ENCODE results near the gene CCDC88C.

The CCDC88C gene

GRCh38 chr14:91293281-91293680 lies 124.3 kb downstream of the CCDC88C start:
- Histone ChIP-seq H3K4ac (ENCODE audit: low read length) (peak overlapping the region; percentile 43), H3K4me3 (ENCODE audit: low read length in 2 of 2) (peak overlapping the region in 1 of 2 donors; percentile 63), H3K4me1 (ENCODE audit: control insufficient read depth in 2 of 2, insufficient read depth in 1 of 2, low read depth in 1 of 2, low read length in 2 of 2) (no peaks in the 10 kb centered on the region), H3K9me3 (replicated peaks in 1 of 2; ENCODE audit: control insufficient read depth in 2 of 2, insufficient read depth in 1 of 2, low read depth in 1 of 2, low read length in 2 of 2) (no peaks in the 10 kb centered on the region), H2AK5ac (ENCODE audit: low read depth, low read length) (no peak overlapping the region), H2BK15ac (ENCODE audit: low read length) (no peak overlapping the region), H3K23ac (ENCODE audit: low read depth, low read length, poor library complexity) (peak overlapping the region; percentile 98), H3K27ac (replicated peaks; ENCODE audit: low read length) (no peak overlapping the region), H2BK12ac (ENCODE audit: low read length) (peak overlapping the region; percentile 34), H3K27me3 (ENCODE audit: control insufficient read depth in 3 of 3, insufficient read depth in 3 of 3, low read depth in 1 of 3, low read length in 3 of 3) (no peaks in the 10 kb centered on the region), H3K4me2 (ENCODE audit: insufficient read depth, low read length, poor library complexity, severe bottlenecking) (no peak overlapping the region), H4K91ac (ENCODE audit: low read depth, low read length, poor library complexity) (no peak overlapping the region), H2BK120ac (ENCODE audit: low read depth, low read length) (no peak overlapping the region), H2AFZ (ENCODE audit: low read length) (no peak overlapping the region), H3K79me1 (ENCODE audit: low read depth, low read length) (peaks cover 7% of the 10 kb centered on the region), H3K14ac (ENCODE audit: low read length) (peak overlapping the region; percentile 98), H4K8ac (ENCODE audit: low read depth, low read length) (peak overlapping the region; percentile 100), H2BK5ac (ENCODE audit: low read length) (peak overlapping the region; percentile 59), H3K9ac (ENCODE audit: low read depth, low read length, poor library complexity) (peak overlapping the region; percentile 56), H3K36me3 (replicated peaks in 1 of 2; ENCODE audit: control insufficient read depth in 2 of 2, insufficient read depth in 2 of 2, low read length in 2 of 2) (peaks cover 74 to 96% of the 10 kb centered on the region in 2 donors), H3K18ac (ENCODE audit: low read length) (peak overlapping the region; percentile 73)
- WGBS, 2 donors (ENCODE audit: extremely low coverage in 2 of 2, insufficient read length in 2 of 2, insufficient replicate concordance in 1 of 2) = no CpG with 5 or more reads among the region's 12 CpGs
- DNase-seq (ENCODE audit: low spot score) = no peak

GRCh38 chr14:91292491-91292890 lies 125.1 kb downstream of the CCDC88C start:
- no peak overlapping the region for H3K4ac ChIP-seq (ENCODE audit: low read length)
- no peak overlapping the region for H4K91ac ChIP-seq (ENCODE audit: low read depth, low read length, poor library complexity)
- no peak for DNase-seq (ENCODE audit: low spot score)
- H3K4me3 ChIP-seq (ENCODE audit: low read length in 2 of 2) = peak overlapping the region in 1 of 2 donors; percentile 48
- no peak overlapping the region for H2AK5ac ChIP-seq (ENCODE audit: low read depth, low read length)
- no peaks in the 10 kb centered on the region for H3K27me3 ChIP-seq (ENCODE audit: control insufficient read depth in 3 of 3, insufficient read depth in 3 of 3, low read depth in 1 of 3, low read length in 3 of 3)
- no peak overlapping the region for H3K27ac ChIP-seq (replicated peaks; ENCODE audit: low read length)
- H3K4me2 ChIP-seq (ENCODE audit: insufficient read depth, low read length, poor library complexity, severe bottlenecking) = no peak overlapping the region
- H2BK12ac ChIP-seq (ENCODE audit: low read length) = no peak overlapping the region
- no CpG with 5 or more reads among the region's 15 CpGs for WGBS, 2 donors (ENCODE audit: extremely low coverage in 2 of 2, insufficient read length in 2 of 2, insufficient replicate concordance in 1 of 2)
- H4K8ac ChIP-seq (ENCODE audit: low read depth, low read length) = no peak overlapping the region
- H2BK120ac ChIP-seq (ENCODE audit: low read depth, low read length) = no peak overlapping the region
- H3K23ac ChIP-seq (ENCODE audit: low read depth, low read length, poor library complexity) = peak overlapping the region; percentile 98
- no peak overlapping the region for H3K9ac ChIP-seq (ENCODE audit: low read depth, low read length, poor library complexity)
- no peaks in the 10 kb centered on the region for H3K4me1 ChIP-seq (ENCODE audit: control insufficient read depth in 2 of 2, insufficient read depth in 1 of 2, low read depth in 1 of 2, low read length in 2 of 2)
- no peak overlapping the region for H2BK15ac ChIP-seq (ENCODE audit: low read length)
- H3K9me3 ChIP-seq (replicated peaks in 1 of 2; ENCODE audit: control insufficient read depth in 2 of 2, insufficient read depth in 1 of 2, low read depth in 1 of 2, low read length in 2 of 2) = no peaks in the 10 kb centered on the region
- peaks cover 7% of the 10 kb centered on the region for H3K79me1 ChIP-seq (ENCODE audit: low read depth, low read length)
- H3K14ac ChIP-seq (ENCODE audit: low read length) = no peak overlapping the region
- no peak overlapping the region for H3K18ac ChIP-seq (ENCODE audit: low read length)
- H2BK5ac ChIP-seq (ENCODE audit: low read length) = no peak overlapping the region
- peaks cover 77 to 96% of the 10 kb centered on the region in 2 donors for H3K36me3 ChIP-seq (replicated peaks in 1 of 2; ENCODE audit: control insufficient read depth in 2 of 2, insufficient read depth in 2 of 2, low read length in 2 of 2)
- no peak overlapping the region for H2AFZ ChIP-seq (ENCODE audit: low read length)

GRCh38 chr14:91291786-91292405 lies 125.7 kb downstream of the CCDC88C start:
- H3K4ac ChIP-seq (ENCODE audit: low read length) = no peak overlapping the region
- no peak overlapping the region for H3K27ac ChIP-seq (replicated peaks; ENCODE audit: low read length)
- H4K91ac ChIP-seq (ENCODE audit: low read depth, low read length, poor library complexity) = no peak overlapping the region
- no peak overlapping the region for H3K14ac ChIP-seq (ENCODE audit: low read length)
- peaks cover 71 to 96% of the 10 kb centered on the region in 2 donors for H3K36me3 ChIP-seq (replicated peaks in 1 of 2; ENCODE audit: control insufficient read depth in 2 of 2, insufficient read depth in 2 of 2, low read length in 2 of 2)
- peak overlapping the region in 1 of 2 donors; percentile 16 for H3K4me3 ChIP-seq (ENCODE audit: low read length in 2 of 2)
- no peaks in the 10 kb centered on the region for H3K9me3 ChIP-seq (replicated peaks in 1 of 2; ENCODE audit: control insufficient read depth in 2 of 2, insufficient read depth in 1 of 2, low read depth in 1 of 2, low read length in 2 of 2)
- H2AFZ ChIP-seq (ENCODE audit: low read length) = no peak overlapping the region
- H4K8ac ChIP-seq (ENCODE audit: low read depth, low read length) = no peak overlapping the region
- no peaks in the 10 kb centered on the region for H3K27me3 ChIP-seq (ENCODE audit: control insufficient read depth in 3 of 3, insufficient read depth in 3 of 3, low read depth in 1 of 3, low read length in 3 of 3)
- no peak overlapping the region for H2BK15ac ChIP-seq (ENCODE audit: low read length)
- H2BK120ac ChIP-seq (ENCODE audit: low read depth, low read length) = no peak overlapping the region
- no peak overlapping the region for H3K4me2 ChIP-seq (ENCODE audit: insufficient read depth, low read length, poor library complexity, severe bottlenecking)
- no peak overlapping the region for H2AK5ac ChIP-seq (ENCODE audit: low read depth, low read length)
- no peaks in the 10 kb centered on the region for H3K4me1 ChIP-seq (ENCODE audit: control insufficient read depth in 2 of 2, insufficient read depth in 1 of 2, low read depth in 1 of 2, low read length in 2 of 2)
- no peak overlapping the region for H3K18ac ChIP-seq (ENCODE audit: low read length)
- WGBS, 2 donors (ENCODE audit: extremely low coverage in 2 of 2, insufficient read length in 2 of 2, insufficient replicate concordance in 1 of 2) = no CpG with 5 or more reads among the region's 21 CpGs
- no peak overlapping the region for H2BK12ac ChIP-seq (ENCODE audit: low read length)
- DNase-seq (ENCODE audit: low spot score) = no peak
- no peak overlapping the region for H3K23ac ChIP-seq (ENCODE audit: low read depth, low read length, poor library complexity)
- no peak overlapping the region for H3K9ac ChIP-seq (ENCODE audit: low read depth, low read length, poor library complexity)
- peaks cover 7% of the 10 kb centered on the region for H3K79me1 ChIP-seq (ENCODE audit: low read depth, low read length)
- H2BK5ac ChIP-seq (ENCODE audit: low read length) = no peak overlapping the region

- Histone ChIP-seq H3K36me3 (replicated peaks in 1 of 2; ENCODE audit: control insufficient read depth in 2 of 2, insufficient read depth in 2 of 2, low read length in 2 of 2) (peaks cover 62 to 95% of the 10 kb centered on the region in 2 donors), H3K14ac (ENCODE audit: low read length) (no peak overlapping the region), H4K91ac (ENCODE audit: low read depth, low read length, poor library complexity) (no peak overlapping the region), H3K79me1 (ENCODE audit: low read depth, low read length) (peaks cover 5% of the 10 kb centered on the region), H3K27ac (replicated peaks; ENCODE audit: low read length) (no peak overlapping the region), H3K4me1 (ENCODE audit: control insufficient read depth in 2 of 2, insufficient read depth in 1 of 2, low read depth in 1 of 2, low read length in 2 of 2) (peaks cover 0 to under 1% of the 10 kb centered on the region in 2 donors), H2BK15ac (ENCODE audit: low read length) (no peak overlapping the region), H3K4me3 (ENCODE audit: low read length in 2 of 2) (no peak overlapping the region), H2AK5ac (ENCODE audit: low read depth, low read length) (no peak overlapping the region), H3K27me3 (ENCODE audit: control insufficient read depth in 3 of 3, insufficient read depth in 3 of 3, low read depth in 1 of 3, low read length in 3 of 3) (no peaks in the 10 kb centered on the region), H2BK5ac (ENCODE audit: low read length) (no peak overlapping the region), H2AFZ (ENCODE audit: low read length) (no peak overlapping the region), H3K4me2 (ENCODE audit: insufficient read depth, low read length, poor library complexity, severe bottlenecking) (no peak overlapping the region), H3K9me3 (replicated peaks in 1 of 2; ENCODE audit: control insufficient read depth in 2 of 2, insufficient read depth in 1 of 2, low read depth in 1 of 2, low read length in 2 of 2) (no peaks in the 10 kb centered on the region), H3K18ac (ENCODE audit: low read length) (no peak overlapping the region), H4K8ac (ENCODE audit: low read depth, low read length) (no peak overlapping the region), H2BK12ac (ENCODE audit: low read length) (no peak overlapping the region), H3K9ac (ENCODE audit: low read depth, low read length, poor library complexity) (no peak overlapping the region), H2BK120ac (ENCODE audit: low read depth, low read length) (no peak overlapping the region), H3K23ac (ENCODE audit: low read depth, low read length, poor library complexity) (no peak overlapping the region), H3K4ac (ENCODE audit: low read length) (no peak overlapping the region)
- no peak for DNase-seq (ENCODE audit: low spot score)
- WGBS, 2 donors (ENCODE audit: extremely low coverage in 2 of 2, insufficient read length in 2 of 2, insufficient replicate concordance in 1 of 2) = no CpG with 5 or more reads among the region's 10 CpGs
These were observed 126.6 kb downstream of the CCDC88C start for GRCh38 chr14:91290986-91291385.

Measured in neuronal stem cell (in vitro differentiated cells).